ENCODE measurements around the gene OPA1. TPM values are rescaled to one million over a fixed set of nuclear protein-coding genes. Genes with fewer than 3 reads are reported as not detected.

Gene OPA1
- total and polyA plus RNA-seq, 4 donors, result 13.3 to 56.5 (median 40.1) TPM

Other genes with a start within 250 kb of the OPA1 start
- not detected for gene ATP13A5, start 214.5 kb upstream of the OPA1 start, total RNA-seq
- not detected for gene ATP13A5, start 214.5 kb upstream of the OPA1 start, polyA plus RNA-seq
- gene ATP13A4, start 38.3 kb upstream of the OPA1 start, total RNA-seq, result under 1 TPM; 0.10 to 0.15 TPM
- gene ATP13A4, start 38.3 kb upstream of the OPA1 start, polyA plus RNA-seq, result not detected